HepG2 (cell line): ENCODE results near the gene DPH6. TPM values are rescaled to one million over a fixed set of nuclear protein-coding genes. Genes with fewer than 3 reads are reported as not detected.

Experiments used
- ATAC-seq: fragments of 200-7000 bp; cut with Tn5 transposase; 3 replicates; pipeline ENCODE4 v1.9.1; 2020; ENCODE audit warnings: mild to moderate bottlenecking, moderate library complexity
- BruUV-seq: library from RNA; stranded (reverse); fragments of 400-500 nt; replicated peaks from 2 replicates; lab custom pipeline; 2021; lab: Mats Ljungman, UMichigan
- CTCF ChIA-PET: fragments of 300-600 bp; formaldehyde crosslinking; extraction: SDS; loops from one replicate; lab custom pipeline; 2021; ENCODE audit warnings: low total read pairs, inconsistent platforms, low intra/inter-chr PET ratio; lab: Yijun Ruan, JAX
- POLR2A ChIA-PET: fragments of 350-600 bp; sonication (Branson Sonifier 250); formaldehyde crosslinking; loops from one replicate; lab custom pipeline; 2020; ENCODE audit warnings: antibody characterized with exemption, inconsistent platforms; lab: Yijun Ruan, JAX
- DNase-seq: peaks from one replicate; pipeline ENCODE4 v3.0.0-alpha.2; 2015; ENCODE audit warnings: low spot score
- FAIRE-seq: peaks from 3 replicates; lab custom pipeline; 2011; peaks lifted over from hg19 to GRCh38; lab: Jason Lieb, UNC
- H2AFZ ChIP-seq: one replicate; pipeline ENCODE4 v1.6.1; 2011; ENCODE audit warnings: low read length, inconsistent platforms
- H3K27ac ChIP-seq: fragments of 300-600 bp; 3 replicates; pipeline ENCODE4 v1.8.0; 2011; ENCODE audit warnings: mixed run types, mild to moderate bottlenecking, mixed read lengths, low read length, inconsistent platforms; ENCODE audit not compliant: insufficient read depth; ENCODE audit errors: extremely low read length
- H3K27me3 ChIP-seq, 2 experiments: fragments of 200-600 bp in 1 of 2; 2 replicates in 1 of 2; 3 replicates in 1 of 2; pipeline versions ENCODE4 v1.6.0 to v1.8.0; 2011; ENCODE audit warnings: low read length in 2 of 2, mild to moderate bottlenecking in 2 of 2, moderate library complexity in 2 of 2, inconsistent platforms in 1 of 2; ENCODE audit not compliant: insufficient read depth in 2 of 2, control insufficient read depth in 1 of 2
- H3K36me3 ChIP-seq, 2 experiments: fragments of 200-600 bp in 1 of 2; replicated peaks in 1 of 2; 2 replicates in 1 of 2; 3 replicates in 1 of 2; pipeline versions ENCODE4 v1.5.1 to v1.8.0; 2011; ENCODE audit warnings: low read length in 2 of 2, inconsistent platforms in 1 of 2; ENCODE audit not compliant: insufficient read depth in 2 of 2, control insufficient read depth in 1 of 2
- H3K4me1 ChIP-seq: 2 replicates; pipeline ENCODE4 v1.5.1; 2012; ENCODE audit warnings: low read length, inconsistent platforms; ENCODE audit not compliant: insufficient read depth
- H3K4me2 ChIP-seq: 2 replicates; pipeline ENCODE4 v1.6.0; 2011; ENCODE audit warnings: low read depth, low read length, inconsistent platforms
- H3K4me3 ChIP-seq, 3 experiments: fragments of 200-600 bp in 1 of 3; sonication (generic), shearing (Covaris generic) in 1 of 3; replicated peaks in 1 of 3; 2 replicates each; pipeline ENCODE4 v1.5.1; 2011 to 2016; ENCODE audit warnings: low read length in 3 of 3, inconsistent platforms in 2 of 3, low read depth in 2 of 3, mild to moderate bottlenecking in 2 of 3, control low read depth in 1 of 3, mixed read lengths in 1 of 3; ENCODE audit not compliant: insufficient read depth in 1 of 3
- H3K79me2 ChIP-seq: one replicate; pipeline ENCODE4 v1.6.1; 2011; ENCODE audit warnings: low read length, inconsistent platforms; ENCODE audit not compliant: insufficient read depth
- H3K9ac ChIP-seq: 2 replicates; pipeline ENCODE4 v1.6.0; 2011; ENCODE audit warnings: mild to moderate bottlenecking, low read depth, low read length, inconsistent platforms; ENCODE audit not compliant: insufficient read depth
- H3K9me3 ChIP-seq: 2 replicates; pipeline ENCODE4 v1.5.1; 2012; ENCODE audit warnings: mild to moderate bottlenecking, low read length
- H4K20me1 ChIP-seq: 2 replicates; pipeline ENCODE4 v1.6.0; 2011; ENCODE audit warnings: inconsistent platforms, mild to moderate bottlenecking, low read length, moderate library complexity; ENCODE audit not compliant: insufficient read depth
- ISL2 ChIP-seq: sonication (generic); formaldehyde crosslinking; IDR thresholded peaks from 2 replicates; pipeline ENCODE4 v1.5.0; 2020; ENCODE audit warnings: missing genetic modification reagents
- KDM3A ChIP-seq: IDR thresholded peaks from 2 replicates; pipeline ENCODE4 v1.6.1; 2018; ENCODE audit warnings: low read depth, missing compliant biosample characterization
- MTF1 ChIP-seq: sonication (generic); formaldehyde crosslinking; IDR thresholded peaks from 2 replicates; pipeline ENCODE4 v1.5.0; 2020; ENCODE audit warnings: missing genetic modification reagents
- NFYB ChIP-seq: sonication (generic); formaldehyde crosslinking; IDR thresholded peaks from 2 replicates; pipeline ENCODE4 v1.4.0; 2020; ENCODE audit warnings: missing genetic modification reagents
- SIN3B ChIP-seq: fragments of 150-350 bp; IDR thresholded peaks from 2 replicates; pipeline ENCODE4 v1.6.1; 2014; ENCODE audit warnings: low read length
- SP1 ChIP-seq, 2 experiments: fragments of 450-650 bp in 1 of 2; sonication (generic) in 1 of 2; formaldehyde crosslinking in 1 of 2; IDR thresholded peaks; 2 replicates each; pipeline versions ENCODE4 v1.4.0 to v1.6.1; 2016 to 2020; ENCODE audit warnings: missing genetic modification reagents in 1 of 2
- ZBTB38 ChIP-seq: sonication (generic); formaldehyde crosslinking; IDR thresholded peaks from 2 replicates; pipeline ENCODE4 v1.5.1; 2020; ENCODE audit warnings: mild to moderate bottlenecking, missing genetic modification reagents
- ZHX1 ChIP-seq: sonication (generic); formaldehyde crosslinking; IDR thresholded peaks from 2 replicates; pipeline ENCODE4 v1.8.1; 2022; ENCODE audit warnings: low read depth, mild to moderate bottlenecking, missing genetic modification reagents
- ZNF101 ChIP-seq: sonication (generic); formaldehyde crosslinking; IDR thresholded peaks from 2 replicates; pipeline ENCODE4 v1.4.0; 2020; ENCODE audit warnings: mild to moderate bottlenecking, low read depth, missing genetic modification reagents, borderline replicate concordance
- ZNF343 ChIP-seq: sonication (generic); formaldehyde crosslinking; IDR thresholded peaks from 2 replicates; pipeline ENCODE4 v1.4.0; 2020; ENCODE audit warnings: mild to moderate bottlenecking, missing genetic modification reagents
- ZNF451 ChIP-seq: sonication (generic); formaldehyde crosslinking; IDR thresholded peaks from 2 replicates; pipeline ENCODE4 v1.5.0; 2020; ENCODE audit warnings: mild to moderate bottlenecking, missing genetic modification reagents
- ZNF619 ChIP-seq: sonication (generic); formaldehyde crosslinking; IDR thresholded peaks from 2 replicates; pipeline ENCODE4 v1.4.0; 2020; ENCODE audit warnings: mild to moderate bottlenecking, missing genetic modification reagents
- ZNF639 ChIP-seq: conservative IDR thresholded peaks from 2 replicates; pipeline ENCODE4 v1.6.1; 2018; ENCODE audit warnings: missing genetic modification reagents
- ZNF724P ChIP-seq: sonication (generic); formaldehyde crosslinking; IDR thresholded peaks from 2 replicates; pipeline ENCODE4 v1.8.0; 2022; ENCODE audit warnings: missing genetic modification reagents, borderline replicate concordance
- ZNF782 ChIP-seq: sonication (generic); formaldehyde crosslinking; IDR thresholded peaks from 2 replicates; pipeline ENCODE4 v1.4.0; 2020; ENCODE audit warnings: missing genetic modification reagents, mild to moderate bottlenecking, borderline replicate concordance
- WGBS: methylation state at CpG from one replicate; pipeline ENCODE4 v1.1.6; 2017; ENCODE audit warnings: low lambda C conversion rate; 5-methylcytosine and 5-hydroxymethylcytosine counted together
- in situ Hi-C: cut with HindIII; loops from 2 replicates; pipeline ENCODE4 v1.10.0; 2017; ENCODE audit warnings: low pct_unique_long_range_greater_than_20kb; ENCODE audit not compliant: extremely low pct_ligation_motif_present
- intact Hi-C: fragments of 100-400 bp; cut with micrococcal nuclease; formaldehyde crosslinking; loops from one replicate; pipeline ENCODE4 v1.10.0; 2022; ENCODE audit not compliant: unreplicated experiment
- polyA plus RNA-seq, 8 experiments: library from polyadenylated mRNA; depleted of rRNA in 3 of 8; stranded (reverse) in 7 of 8; unstranded in 1 of 8; fragments of >200 nt; fragmentation: Illumina TruSeq in 4 of 8; extraction: Trizol in 4 of 8; gene quantifications; 2 replicates each; pipeline versions ENCODE4 v1.2.1 to v1.2.3, GENCODE V29; 2011 to 2016; ENCODE audit warnings: low read depth in 4 of 8, missing spikeins in 1 of 8, mixed read lengths in 1 of 8; ENCODE audit not compliant: insufficient read depth in 1 of 8
- total RNA-seq, 5 experiments: library from RNA; depleted of rRNA; stranded (reverse); fragments of >200 nt; fragmentation: Illumina TruSeq; extraction: Trizol; gene quantifications; 2 replicates each; pipeline ENCODE4 v1.2.3, GENCODE V29; 2016; ENCODE audit warnings: low read depth in 1 of 5
- TF ChIP-seq, protein P1 (sequence below), 2 experiments: fragments of 450-650 bp in 1 of 2; sonication (generic) in 1 of 2; formaldehyde crosslinking; IDR thresholded peaks; 2 replicates each; pipeline versions ENCODE4 v1.5.0 to v1.8.0; 2020 to 2022; ENCODE audit warnings: mild to moderate bottlenecking in 1 of 2, missing genetic modification reagents in 1 of 2

DPH6 gene
- total and polyA plus RNA-seq, 2 of the 13 experiments (the other 11 are each of a cell fraction or from before 2014, with no cell fraction given), result 10.2 to 25.8 TPM

DNA sequence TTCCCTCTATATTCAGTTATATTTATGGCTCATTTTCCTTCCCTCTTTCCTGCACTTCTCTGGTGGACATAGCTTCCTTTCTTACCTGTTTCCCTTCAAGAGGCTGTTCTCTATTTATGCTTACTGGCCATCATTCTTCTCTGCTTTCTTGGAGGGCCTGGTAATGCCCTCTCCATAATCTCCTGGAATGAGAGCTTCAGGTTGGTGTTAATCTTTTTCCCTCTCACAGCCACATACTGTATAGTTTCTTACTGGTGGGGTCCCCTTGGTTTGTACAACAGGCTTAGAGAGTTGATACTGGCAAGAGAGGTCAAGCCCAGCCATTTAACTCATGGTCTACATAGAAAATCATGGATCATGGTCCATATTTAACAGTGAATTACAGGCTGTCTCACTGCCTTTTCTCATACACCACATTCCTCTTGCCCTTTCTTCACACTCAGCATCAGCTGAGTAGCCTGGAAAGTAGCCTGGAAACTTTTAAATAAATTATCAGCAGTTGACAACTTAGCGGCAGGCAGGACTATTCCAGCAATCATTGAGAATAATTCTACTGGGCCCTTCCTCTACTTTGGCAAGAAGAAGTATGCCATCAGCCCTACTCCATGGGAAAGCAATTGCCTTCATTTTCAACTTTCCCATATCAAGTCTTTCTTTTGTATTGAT, 38.0 kb upstream of the DPH6 start:
- H3K27me3 ChIP-seq, result no peaks in the 10 kb centered on the region
- ATAC-seq, result no peak
- CTCF ChIA-PET, result no interaction called here
- in situ Hi-C loops (no loop called here), intact Hi-C loops (no loop called here)
- no peak for DNase-seq
- H3K27ac ChIP-seq, result no peak overlapping the region
- no TSS peak for BruUV-seq
- no peaks in the 10 kb centered on the region for H3K4me1 ChIP-seq
- H3K36me3 ChIP-seq, result no peaks in the 10 kb centered on the region
- no peaks in the 10 kb centered on the region for H3K79me2 ChIP-seq
- no peaks in the 10 kb centered on the region for H3K9me3 ChIP-seq
- no peaks in the 10 kb centered on the region for H4K20me1 ChIP-seq
- 50% methylated on average over 1 of the region's 1 CpG for WGBS
- POLR2A ChIA-PET, result no interaction called here
- no peak overlapping the region for H3K4me2 ChIP-seq
- H3K9ac ChIP-seq, result no peak overlapping the region
- FAIRE-seq, result no peak
- no peak overlapping the region for H3K4me3 ChIP-seq
- TF ChIP-seq ZNF619, result no peak
- no peak for TF ChIP-seq ZNF724P (CRISPR knock-in tag)
- no peak for TF ChIP-seq ZNF101 (CRISPR knock-in tag)
- TF ChIP-seq ZBTB38 (CRISPR knock-in tag), result no peak
- TF ChIP-seq ZNF782 (CRISPR knock-in tag), result no peak
- TF ChIP-seq SIN3B, result no peak
- no peak for TF ChIP-seq ZNF451
- TF ChIP-seq NFYB, result no peak
- no peak for TF ChIP-seq ISL2 (CRISPR knock-in tag)
- TF ChIP-seq, protein P1, sequence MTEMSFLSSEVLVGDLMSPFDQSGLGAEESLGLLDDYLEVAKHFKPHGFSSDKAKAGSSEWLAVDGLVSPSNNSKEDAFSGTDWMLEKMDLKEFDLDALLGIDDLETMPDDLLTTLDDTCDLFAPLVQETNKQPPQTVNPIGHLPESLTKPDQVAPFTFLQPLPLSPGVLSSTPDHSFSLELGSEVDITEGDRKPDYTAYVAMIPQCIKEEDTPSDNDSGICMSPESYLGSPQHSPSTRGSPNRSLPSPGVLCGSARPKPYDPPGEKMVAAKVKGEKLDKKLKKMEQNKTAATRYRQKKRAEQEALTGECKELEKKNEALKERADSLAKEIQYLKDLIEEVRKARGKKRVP (CRISPR knock-in tag; IDR thresholded peaks at IDR 0.05), result no peak
- no peak for TF ChIP-seq SP1 (IDR thresholded peaks at IDR 0.05)
- TF ChIP-seq SP1 (CRISPR knock-in tag; IDR thresholded peaks at IDR 0.05), result no peak
- TF ChIP-seq MTF1 (CRISPR knock-in tag), result no peak
- no peak for TF ChIP-seq ZNF639 (CRISPR knock-in tag)
- TF ChIP-seq ZNF343 (CRISPR knock-in tag), result no peak
- no peak for TF ChIP-seq KDM3A (CRISPR knock-in tag)
- TF ChIP-seq ZHX1 (CRISPR knock-in tag), result no peak
- no peak overlapping the region for H2AFZ ChIP-seq
